Measurements from ENCODE around the gene TECPR1. TPM values are rescaled to one million over a fixed set of nuclear protein-coding genes. Genes with fewer than 3 reads are reported as not detected.

The TECPR1 gene
- total RNA-seq, 2 donors from 2014 or later: 31.4 to 62.7 TPM

GRCh38 chr7:98199131-98199530 is 52.9 kb downstream of the TECPR1 start:
- Histone ChIP-seq H3K4me3 (no peak overlapping the region), H3K27ac (no peak overlapping the region), H3K36me3 (no peaks in the 10 kb centered on the region), H3K9me3 (no peaks in the 10 kb centered on the region), H3K27me3 (replicated peaks; ENCODE audit: insufficient read depth) (no peaks in the 10 kb centered on the region), H3K4me1 (replicated peaks) (no peaks in the 10 kb centered on the region)
- intact Hi-C loops (cut with DNase I): no loop called here
- TF ChIP-seq CTCF (IDR thresholded peaks at IDR 0.05) (no peak), POLR2A (IDR thresholded peaks at IDR 0.05) (no peak), POLR2AphosphoS5 (IDR thresholded peaks at IDR 0.05) (no peak)
- no peak for DNase-seq (ENCODE audit: low spot score)
- 90% methylated on average over 5 of the region's 5 CpGs for WGBS

- no peak overlapping the region for H3K27ac ChIP-seq
- no peaks in the 10 kb centered on the region for H3K36me3 ChIP-seq
These were observed 55.1 kb downstream of the TECPR1 start for GRCh38 chr7:98196706-98197605.

GRCh38 chr7:98194672-98195457 is 57.2 kb downstream of the TECPR1 start:
- no peak for DNase-seq (ENCODE audit: low spot score)
- no peak for TF ChIP-seq POLR2AphosphoS5 (IDR thresholded peaks at IDR 0.05)
- TF ChIP-seq CTCF (IDR thresholded peaks at IDR 0.05): no peak
- TF ChIP-seq POLR2A (IDR thresholded peaks at IDR 0.05): no peak
- Histone ChIP-seq H3K9me3 (no peaks in the 10 kb centered on the region), H3K27ac (no peak overlapping the region), H3K4me1 (replicated peaks) (no peaks in the 10 kb centered on the region), H3K36me3 (no peaks in the 10 kb centered on the region), H3K4me3 (no peak overlapping the region), H3K27me3 (replicated peaks; ENCODE audit: insufficient read depth) (no peaks in the 10 kb centered on the region)
- intact Hi-C loops (cut with DNase I): no loop called here
- WGBS: 95% methylated on average over 8 of the region's 8 CpGs

More at GRCh38 chr7:98196706-98197605, 55.1 kb downstream of the TECPR1 start:
- Histone ChIP-seq H3K4me1 (replicated peaks) (no peaks in the 10 kb centered on the region), H3K4me3 (no peak overlapping the region), H3K9me3 (no peaks in the 10 kb centered on the region), H3K27me3 (replicated peaks; ENCODE audit: insufficient read depth) (no peaks in the 10 kb centered on the region)
- intact Hi-C loops (cut with DNase I): no loop called here
- DNase-seq (ENCODE audit: low spot score): no peak
- WGBS: 81% methylated on average over 16 of the region's 16 CpGs
- TF ChIP-seq CTCF (IDR thresholded peaks at IDR 0.05): no peak
- no peak for TF ChIP-seq POLR2AphosphoS5 (IDR thresholded peaks at IDR 0.05)
- TF ChIP-seq POLR2A (IDR thresholded peaks at IDR 0.05): no peak

GRCh38 chr7:98194186-98194585 is 57.8 kb downstream of the TECPR1 start:
- intact Hi-C loops (cut with DNase I): no loop called here
- Histone ChIP-seq H3K4me1 (replicated peaks) (no peaks in the 10 kb centered on the region), H3K4me3 (no peak overlapping the region), H3K36me3 (no peaks in the 10 kb centered on the region), H3K27ac (no peak overlapping the region), H3K9me3 (no peaks in the 10 kb centered on the region), H3K27me3 (replicated peaks; ENCODE audit: insufficient read depth) (no peaks in the 10 kb centered on the region)
- no peak for TF ChIP-seq POLR2AphosphoS5 (IDR thresholded peaks at IDR 0.05)
- TF ChIP-seq POLR2A (IDR thresholded peaks at IDR 0.05): no peak
- TF ChIP-seq CTCF (IDR thresholded peaks at IDR 0.05): no peak
- no peak for DNase-seq (ENCODE audit: low spot score)
- 95% methylated on average over 28 of the region's 28 CpGs for WGBS
